ENCODE data around the gene SLC39A12. TPM values are rescaled to one million over a fixed set of nuclear protein-coding genes. Genes with fewer than 3 reads are reported as not detected.

The SLC39A12 gene
- total RNA-seq, 4 donors from 2014 or later = not detected

DNA sequence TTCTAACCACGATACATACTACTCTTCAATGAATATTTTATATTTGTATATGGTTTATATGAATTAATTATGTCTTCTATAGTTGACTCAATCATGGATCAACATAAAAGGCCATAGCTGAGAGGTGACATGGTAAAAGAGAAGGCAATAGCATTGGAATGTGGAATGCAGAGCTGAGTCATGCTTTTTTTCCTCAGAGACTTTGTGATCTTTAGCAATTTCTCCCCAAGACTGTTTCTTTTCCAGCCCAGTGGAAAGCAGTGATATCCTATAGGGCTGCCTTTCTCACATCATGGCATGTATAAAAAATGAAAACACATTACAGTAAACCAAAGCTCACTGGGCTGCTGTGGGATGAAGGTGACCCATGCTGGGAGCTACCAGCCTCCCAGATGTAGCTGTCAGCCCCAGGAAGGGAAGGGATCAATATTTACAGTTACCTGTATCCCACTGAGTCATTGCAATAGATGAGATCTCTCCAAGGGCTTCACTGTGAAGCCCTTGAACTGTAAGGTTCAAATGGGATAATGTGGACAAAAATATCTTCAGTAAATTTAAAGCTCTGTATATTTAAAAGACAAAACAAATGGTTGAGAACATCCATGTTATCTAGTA, 30.2 kb downstream of the SLC39A12 start:
- H3K36me3 ChIP-seq = no peaks in the 10 kb centered on the region
- no peaks in the 10 kb centered on the region for H3K27me3 ChIP-seq
- H3K9me3 ChIP-seq = no peaks in the 10 kb centered on the region
- DNase-seq (ENCODE audit: low spot score in 2 of 2) = no peak
- no peak for TF ChIP-seq EP300 (IDR thresholded peaks at IDR 0.05)
- no peak for TF ChIP-seq POLR2A (IDR thresholded peaks at IDR 0.05)
- TF ChIP-seq, protein P1, sequence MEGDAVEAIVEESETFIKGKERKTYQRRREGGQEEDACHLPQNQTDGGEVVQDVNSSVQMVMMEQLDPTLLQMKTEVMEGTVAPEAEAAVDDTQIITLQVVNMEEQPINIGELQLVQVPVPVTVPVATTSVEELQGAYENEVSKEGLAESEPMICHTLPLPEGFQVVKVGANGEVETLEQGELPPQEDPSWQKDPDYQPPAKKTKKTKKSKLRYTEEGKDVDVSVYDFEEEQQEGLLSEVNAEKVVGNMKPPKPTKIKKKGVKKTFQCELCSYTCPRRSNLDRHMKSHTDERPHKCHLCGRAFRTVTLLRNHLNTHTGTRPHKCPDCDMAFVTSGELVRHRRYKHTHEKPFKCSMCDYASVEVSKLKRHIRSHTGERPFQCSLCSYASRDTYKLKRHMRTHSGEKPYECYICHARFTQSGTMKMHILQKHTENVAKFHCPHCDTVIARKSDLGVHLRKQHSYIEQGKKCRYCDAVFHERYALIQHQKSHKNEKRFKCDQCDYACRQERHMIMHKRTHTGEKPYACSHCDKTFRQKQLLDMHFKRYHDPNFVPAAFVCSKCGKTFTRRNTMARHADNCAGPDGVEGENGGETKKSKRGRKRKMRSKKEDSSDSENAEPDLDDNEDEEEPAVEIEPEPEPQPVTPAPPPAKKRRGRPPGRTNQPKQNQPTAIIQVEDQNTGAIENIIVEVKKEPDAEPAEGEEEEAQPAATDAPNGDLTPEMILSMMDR (IDR thresholded peaks at IDR 0.05) = no peak
- H3K4me3 ChIP-seq = no peak overlapping the region
- H3K4me1 ChIP-seq = no peaks in the 10 kb centered on the region
- WGBS, 2 donors = 86 to 89% methylated on average over 1 of the region's 1 CpG
- H3K27ac ChIP-seq = no peak overlapping the region

DNA sequence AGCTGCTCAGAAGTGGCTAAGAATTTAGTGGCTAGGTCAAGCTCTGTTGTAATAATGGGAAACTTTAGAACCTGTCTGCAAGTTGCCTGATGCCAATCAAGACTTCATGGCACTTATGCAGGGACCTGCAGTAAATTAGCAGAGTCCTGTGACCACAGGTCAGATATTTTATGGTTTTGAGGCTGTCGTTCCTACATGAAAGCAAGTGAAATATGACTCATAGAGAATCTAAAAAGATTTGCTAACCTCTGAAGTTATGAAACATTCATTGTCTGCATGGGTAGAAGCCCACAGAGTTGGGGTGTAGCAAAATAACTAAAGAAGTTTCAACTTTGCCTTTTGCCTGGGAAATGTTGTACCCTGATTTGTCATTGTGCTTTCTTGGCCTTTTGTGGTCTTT, 32.3 kb downstream of the SLC39A12 start:
- 18 to 34% methylated on average over 1 of the region's 1 CpG for WGBS, 2 donors
- Histone ChIP-seq H3K36me3 (no peaks in the 10 kb centered on the region), H3K27me3 (no peaks in the 10 kb centered on the region), H3K4me3 (no peak overlapping the region), H3K27ac (no peak overlapping the region), H3K4me1 (no peaks in the 10 kb centered on the region), H3K9me3 (no peaks in the 10 kb centered on the region)
- TF ChIP-seq, protein P1 (IDR thresholded peaks at IDR 0.05) = no peak
- TF ChIP-seq EP300 (IDR thresholded peaks at IDR 0.05) = no peak
- TF ChIP-seq POLR2A (IDR thresholded peaks at IDR 0.05) = no peak
- no peak for DNase-seq (ENCODE audit: low spot score in 2 of 2)

DNA sequence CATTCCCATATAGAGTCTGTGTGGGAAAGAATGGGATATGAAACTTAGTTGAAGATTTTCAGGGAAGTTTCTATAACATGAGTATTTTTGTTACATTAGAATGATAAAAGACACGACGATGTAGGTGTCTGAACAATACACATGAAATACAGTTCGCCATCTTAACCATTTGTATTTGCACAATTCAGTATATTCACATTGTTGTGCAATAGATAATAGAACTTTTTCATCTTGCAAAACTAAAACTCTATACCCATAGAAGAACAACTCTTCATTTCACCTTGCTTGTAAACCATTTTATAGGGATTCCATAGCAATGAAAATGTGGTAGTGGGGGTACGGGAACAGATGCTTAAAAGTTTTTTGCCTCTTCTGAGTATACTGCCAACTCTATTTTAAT, 32.8 kb downstream of the SLC39A12 start:
- TF ChIP-seq, protein P1 (IDR thresholded peaks at IDR 0.05) = no peak
- no peak for TF ChIP-seq EP300 (IDR thresholded peaks at IDR 0.05)
- TF ChIP-seq POLR2A (IDR thresholded peaks at IDR 0.05) = no peak
- Histone ChIP-seq H3K9me3 (no peaks in the 10 kb centered on the region), H3K4me3 (no peak overlapping the region), H3K36me3 (no peaks in the 10 kb centered on the region), H3K27me3 (no peaks in the 10 kb centered on the region), H3K4me1 (no peaks in the 10 kb centered on the region), H3K27ac (no peak overlapping the region)
- no peak for DNase-seq (ENCODE audit: low spot score in 2 of 2)
- WGBS, 2 donors = 78 to 91% methylated on average over 4 of the region's 4 CpGs

DNA sequence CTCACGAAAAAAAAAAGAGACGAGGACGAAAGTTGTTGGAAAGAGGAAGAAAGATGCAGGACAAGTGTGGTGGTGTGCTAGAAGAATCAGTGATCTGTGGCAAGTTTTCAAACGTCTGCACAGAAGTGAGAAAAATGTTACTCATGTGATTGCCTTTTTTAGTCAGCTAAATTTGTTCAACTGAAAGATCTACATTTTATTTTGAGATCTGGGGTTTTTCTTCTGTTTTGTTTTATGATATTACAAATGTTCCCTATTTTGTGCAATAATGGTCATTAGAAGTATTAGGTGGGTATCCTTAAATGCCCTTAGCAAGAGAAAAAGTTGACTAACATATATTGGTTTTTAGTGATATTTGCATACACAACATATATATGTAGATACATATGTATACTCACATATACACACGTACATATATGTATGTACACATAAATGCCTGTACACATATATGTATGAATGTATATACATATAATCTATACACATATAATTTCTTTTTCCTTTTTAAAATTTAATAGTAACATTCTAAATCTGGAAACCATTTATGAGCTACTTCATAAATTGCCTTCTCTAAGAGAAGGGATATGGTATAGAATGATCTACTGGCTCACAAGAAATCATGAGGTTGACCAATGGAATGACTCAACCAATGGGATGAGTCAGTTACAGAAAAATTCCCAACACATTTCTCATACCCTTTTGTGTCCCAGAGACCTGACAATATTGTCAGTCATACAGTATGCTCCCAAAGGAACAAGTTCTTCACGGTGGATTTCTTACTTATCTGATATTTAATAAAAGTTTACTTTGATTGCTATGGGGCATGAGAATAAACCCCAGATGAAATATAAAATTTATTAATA, 38.4 kb downstream of the SLC39A12 start:
- 70 to 73% methylated on average over 6 of the region's 6 CpGs for WGBS, 2 donors

More for the DNA sequence above, 38.4 kb downstream of the SLC39A12 start:
- TF ChIP-seq EP300 (IDR thresholded peaks at IDR 0.05) (no peak), POLR2A (IDR thresholded peaks at IDR 0.05) (no peak)
- TF ChIP-seq, protein P1 (IDR thresholded peaks at IDR 0.05) = no peak
- H3K36me3 ChIP-seq = no peaks in the 10 kb centered on the region
- no peak for DNase-seq (ENCODE audit: low spot score in 2 of 2)
- H3K27ac ChIP-seq = no peak overlapping the region
- H3K9me3 ChIP-seq = no peaks in the 10 kb centered on the region
- no peaks in the 10 kb centered on the region for H3K27me3 ChIP-seq
- no peak overlapping the region for H3K4me3 ChIP-seq
- no peaks in the 10 kb centered on the region for H3K4me1 ChIP-seq
